Muscle of leg (tissue), 11 donors: ENCODE results near the gene ABTB1. TPM values are rescaled to one million over a fixed set of nuclear protein-coding genes. Genes with fewer than 3 reads are reported as not detected.

Experiments used
- DNase-seq: peaks from one replicate; pipeline ENCODE4 v3.0.0; 2013
- H3K27ac ChIP-seq: one replicate; pipeline ENCODE4 v1.5.1; 2013; ENCODE audit warnings: mild to moderate bottlenecking, low read length, control low read depth
- H3K27me3 ChIP-seq: one replicate; pipeline ENCODE4 v1.6.1; 2013; ENCODE audit warnings: low read length; ENCODE audit not compliant: control insufficient read depth, insufficient read depth
- H3K36me3 ChIP-seq: one replicate; pipeline ENCODE4 v1.6.1; 2013; ENCODE audit warnings: low read length; ENCODE audit not compliant: control insufficient read depth, insufficient read depth
- H3K4me1 ChIP-seq: one replicate; pipeline ENCODE4 v1.6.1; 2013; ENCODE audit warnings: low read length; ENCODE audit not compliant: control insufficient read depth, insufficient read depth
- H3K4me3 ChIP-seq: one replicate; pipeline ENCODE4 v1.5.1; 2013; ENCODE audit warnings: low read length, control low read depth
- H3K9me3 ChIP-seq: replicated peaks from 2 replicates; pipeline ENCODE4 v1.6.1; 2013; ENCODE audit warnings: low read depth, low read length; ENCODE audit not compliant: control insufficient read depth
- WGBS: methylation state at CpG from one replicate; pipeline ENCODE4 v1.1.5; 2013; ENCODE audit warnings: missing lambda C conversion rate; ENCODE audit not compliant: insufficient coverage; 5-methylcytosine and 5-hydroxymethylcytosine counted together
- polyA plus RNA-seq, 8 donors: library from polyadenylated mRNA; unstranded; fragments of 120-200 nt; gene quantifications; one replicate each; pipeline versions ENCODE4 v1.2.1 to v1.2.3, GENCODE V29; 2013; ENCODE audit warnings: inconsistent platforms in 1 of 8, low replicate concordance in 1 of 8; ENCODE audit not compliant: insufficient read length in 8 of 8, insufficient read depth in 1 of 8
- total RNA-seq: library from RNA; stranded (reverse); fragments of 120-200 nt; gene quantifications from one replicate; pipeline ENCODE4 v1.2.4, GENCODE V29; 2013

Gene ABTB1
- total and polyA plus RNA-seq, 9 donors = 5.1 to 19.6 (median 13.7) TPM

- no peak for DNase-seq
- Histone ChIP-seq H3K4me3 (no peak overlapping the region), H3K4me1 (peaks cover 37% of the 10 kb centered on the region), H3K27ac (no peak overlapping the region), H3K9me3 (no peaks in the 10 kb centered on the region), H3K27me3 (no peaks in the 10 kb centered on the region), H3K36me3 (no peaks in the 10 kb centered on the region)
- 81% methylated on average over 4 of the region's 4 CpGs for WGBS
Observed at GRCh38 chr3:127685708-127686511, 13.2 kb downstream of the ABTB1 start.

- Histone ChIP-seq H3K4me3 (no peak overlapping the region), H3K4me1 (peaks cover 40% of the 10 kb centered on the region), H3K27ac (no peak overlapping the region), H3K27me3 (no peaks in the 10 kb centered on the region), H3K9me3 (no peaks in the 10 kb centered on the region), H3K36me3 (peaks cover under 1% of the 10 kb centered on the region)
- no peak for DNase-seq
Observed at GRCh38 chr3:127686512-127686894, 13.8 kb downstream of the ABTB1 start.

DNA sequence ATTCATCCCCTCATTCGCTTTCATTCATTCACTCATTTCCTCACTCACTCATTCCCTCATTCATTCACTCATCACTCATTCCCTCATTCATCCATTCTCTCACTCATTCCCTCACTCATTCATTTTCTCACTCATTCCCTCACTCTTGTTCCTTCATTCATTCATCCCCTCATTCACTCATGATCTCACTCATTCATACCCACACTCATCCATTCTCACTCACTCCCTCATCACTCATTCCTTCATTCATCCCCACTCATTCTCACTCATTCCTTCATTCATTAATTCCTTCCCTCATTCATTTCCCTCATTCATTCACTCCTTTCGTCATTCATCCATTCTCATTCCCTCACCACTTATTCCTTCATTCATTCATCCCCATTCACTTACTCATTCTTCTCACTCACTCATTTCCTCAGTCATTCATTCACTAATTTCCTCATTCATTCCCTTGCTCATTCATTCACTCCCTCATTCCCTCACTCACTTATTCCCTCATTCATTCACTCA, 14.5 kb downstream of the ABTB1 start:
- 98% methylated on average over 2 of the region's 2 CpGs for WGBS
- no peak overlapping the region for H3K27ac ChIP-seq
- H3K9me3 ChIP-seq = no peaks in the 10 kb centered on the region
- no peak for DNase-seq
- H3K27me3 ChIP-seq = no peaks in the 10 kb centered on the region
- peaks cover 36% of the 10 kb centered on the region for H3K4me1 ChIP-seq
- no peak overlapping the region for H3K4me3 ChIP-seq
- H3K36me3 ChIP-seq = peaks cover 3% of the 10 kb centered on the region

DNA sequence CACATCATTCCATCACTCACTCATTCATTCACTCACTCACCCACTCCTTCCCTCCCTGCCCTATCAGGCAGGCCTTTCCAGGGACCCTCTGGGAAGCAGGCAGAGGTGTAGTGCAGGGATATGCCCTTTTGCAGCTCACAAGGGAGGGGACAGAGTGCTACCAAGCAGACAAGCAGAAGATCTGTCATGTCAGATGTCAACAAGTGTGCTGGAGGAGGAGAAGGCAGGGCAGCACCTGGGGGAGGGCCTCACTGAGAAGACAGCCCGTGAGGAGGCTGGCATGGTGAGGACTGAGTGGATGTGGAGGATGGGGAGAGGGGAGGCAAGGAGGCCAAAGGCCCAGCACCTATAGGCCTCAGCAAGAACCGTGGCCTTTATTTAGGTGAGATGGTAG, 15.3 kb downstream of the ABTB1 start:
- WGBS = 70% methylated on average over 2 of the region's 2 CpGs
- H3K4me1 ChIP-seq = peaks cover 36% of the 10 kb centered on the region
- peak overlapping the region; percentile 77 for H3K27ac ChIP-seq
- peaks cover 8% of the 10 kb centered on the region for H3K36me3 ChIP-seq
- no peaks in the 10 kb centered on the region for H3K27me3 ChIP-seq
- no peaks in the 10 kb centered on the region for H3K9me3 ChIP-seq
- no peak for DNase-seq
- no peak overlapping the region for H3K4me3 ChIP-seq

DNA sequence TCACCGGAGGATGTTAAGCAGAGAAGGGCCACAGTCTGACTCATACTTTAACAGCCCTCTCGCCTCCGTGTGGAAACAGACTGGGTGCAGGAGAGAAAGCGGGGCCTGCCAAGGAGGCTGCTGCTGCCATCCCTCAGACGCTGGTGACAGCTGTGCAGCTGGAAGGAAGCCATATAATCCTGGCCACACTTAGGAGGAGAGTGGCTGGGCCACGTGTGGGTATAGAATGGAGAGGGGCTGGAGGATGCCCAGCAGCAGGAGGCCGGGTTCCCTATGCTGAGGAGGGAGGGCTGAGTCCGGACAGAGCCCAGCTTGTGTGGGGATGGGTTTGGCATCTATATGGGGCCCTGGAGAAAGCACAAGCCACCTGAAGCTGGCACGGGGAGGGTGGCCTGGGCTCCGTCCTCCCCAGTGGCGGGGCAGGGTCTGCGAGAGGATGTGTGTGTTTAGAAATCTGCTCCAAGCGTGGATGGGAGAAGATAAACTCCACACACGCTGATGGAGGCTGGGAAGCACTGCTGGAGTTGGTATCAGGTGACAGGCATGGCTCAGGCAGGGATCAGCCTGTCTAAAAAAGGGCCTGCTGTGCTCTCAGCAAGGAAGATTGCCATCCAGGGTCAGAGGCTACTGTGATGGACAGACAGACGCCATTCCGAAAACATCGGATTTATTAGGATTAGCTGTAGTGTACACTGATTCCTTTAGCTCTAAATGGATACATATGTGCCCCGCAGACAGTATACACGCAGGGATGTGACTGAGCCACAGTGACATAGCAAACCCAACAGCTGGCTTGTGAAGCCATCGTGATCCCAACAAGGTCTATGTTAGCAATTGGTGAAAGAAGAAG, 15.9 kb downstream of the ABTB1 start:
- no peak overlapping the region for H3K4me3 ChIP-seq
- H3K4me1 ChIP-seq = peaks cover 36% of the 10 kb centered on the region
- H3K9me3 ChIP-seq = no peaks in the 10 kb centered on the region
- WGBS = 60% methylated on average over 19 of the region's 20 CpGs
- peak; percentile 86 for DNase-seq
- H3K27me3 ChIP-seq = no peaks in the 10 kb centered on the region
- H3K36me3 ChIP-seq = peaks cover 12% of the 10 kb centered on the region
- peak overlapping the region; percentile 89 for H3K27ac ChIP-seq

DNA sequence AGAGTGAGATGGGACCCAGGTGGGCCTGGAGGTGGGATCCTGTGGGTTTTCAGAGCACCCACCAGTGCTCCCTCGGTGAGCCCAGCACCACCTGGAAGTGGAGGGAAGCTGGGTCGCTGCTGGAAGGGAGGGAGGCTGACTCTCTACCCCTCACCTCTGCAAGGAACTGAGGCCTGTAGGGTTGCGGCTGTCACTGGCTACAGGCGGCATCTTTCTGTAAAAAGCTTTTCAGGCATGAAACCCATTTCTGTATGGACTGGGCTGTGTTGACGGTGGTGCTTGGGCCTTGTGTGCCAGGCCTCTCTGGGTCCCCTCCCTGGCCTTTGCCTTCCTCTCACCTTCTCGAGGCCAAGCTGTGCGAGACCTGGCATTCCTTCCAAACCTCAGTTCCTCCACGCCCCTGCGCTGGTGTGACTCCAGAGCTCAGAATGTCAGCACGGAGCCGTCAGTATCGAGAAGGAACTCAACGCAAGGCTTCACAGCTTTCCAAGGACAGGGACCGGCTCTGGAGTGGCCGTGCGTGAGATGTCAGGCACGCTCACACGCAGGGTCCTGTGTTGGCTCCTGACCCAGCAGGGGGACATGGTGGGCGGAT, 16.6 kb downstream of the ABTB1 start:
- Histone ChIP-seq H3K4me1 (peaks cover 36% of the 10 kb centered on the region), H3K27me3 (no peaks in the 10 kb centered on the region), H3K9me3 (no peaks in the 10 kb centered on the region), H3K36me3 (peaks cover 12% of the 10 kb centered on the region), H3K27ac (peak overlapping the region; percentile 89), H3K4me3 (no peak overlapping the region)
- no peak for DNase-seq
- 89% methylated on average over 14 of the region's 19 CpGs for WGBS

- Histone ChIP-seq H3K27me3 (no peaks in the 10 kb centered on the region), H3K4me3 (no peak overlapping the region), H3K36me3 (peaks cover 12% of the 10 kb centered on the region), H3K4me1 (peaks cover 36% of the 10 kb centered on the region), H3K9me3 (no peaks in the 10 kb centered on the region), H3K27ac (peak overlapping the region; percentile 29)
- peak; percentile 56 for DNase-seq
- WGBS = 36% methylated on average over 4 of the region's 4 CpGs
Observed at GRCh38 chr3:127690106-127690505, 17.4 kb downstream of the ABTB1 start.

DNA sequence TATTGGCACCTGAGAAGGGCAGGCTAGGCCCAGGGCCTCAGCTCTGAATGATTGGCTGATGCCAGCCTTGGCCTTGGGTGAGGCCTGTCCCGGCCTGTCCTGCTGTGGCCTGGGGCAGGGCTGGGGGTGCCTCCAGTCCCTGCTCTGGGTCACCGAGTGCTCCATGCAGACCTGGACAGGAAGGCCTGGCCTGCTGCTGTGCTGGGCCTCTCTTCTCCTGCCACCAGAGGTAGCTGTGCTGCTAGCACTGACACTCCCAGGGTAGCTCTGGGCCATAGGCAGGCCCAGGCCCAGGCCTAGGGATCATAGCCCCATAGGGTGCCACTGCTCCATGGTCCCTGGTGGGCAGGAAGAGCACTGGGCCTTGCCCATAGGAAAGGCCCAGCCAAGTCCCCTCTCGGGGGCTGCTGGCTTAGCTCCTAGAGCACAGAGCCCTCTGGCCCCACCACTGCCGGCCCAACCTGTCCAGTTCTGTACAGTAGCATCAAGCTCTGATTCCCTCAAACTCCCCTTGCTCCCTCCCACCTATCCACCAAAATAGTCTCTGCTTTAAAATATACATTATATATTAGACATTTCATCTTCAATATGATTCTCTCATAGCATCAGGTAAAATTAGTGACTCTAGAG, 18.2 kb downstream of the ABTB1 start:
- H3K27ac ChIP-seq = no peak overlapping the region
- no peak overlapping the region for H3K4me3 ChIP-seq
- peak; percentile 61 for DNase-seq
- peaks cover 37% of the 10 kb centered on the region for H3K4me1 ChIP-seq
- no peaks in the 10 kb centered on the region for H3K27me3 ChIP-seq
- 68% methylated on average over 3 of the region's 4 CpGs for WGBS
- no peaks in the 10 kb centered on the region for H3K9me3 ChIP-seq
- H3K36me3 ChIP-seq = peaks cover 12% of the 10 kb centered on the region

GRCh38 chr3:127691489-127691888, 18.7 kb downstream of the ABTB1 start:
- Histone ChIP-seq H3K27me3 (no peaks in the 10 kb centered on the region), H3K9me3 (no peaks in the 10 kb centered on the region), H3K4me1 (peaks cover 43% of the 10 kb centered on the region), H3K36me3 (peaks cover 12% of the 10 kb centered on the region), H3K27ac (no peak overlapping the region), H3K4me3 (no peak overlapping the region)
- no peak for DNase-seq
- 79% methylated on average over 8 of the region's 8 CpGs for WGBS
